Dermis microvascular lymphatic vessel endothelial cell (primary cell): ENCODE results near the gene CLASP1. TPM values are rescaled to one million over a fixed set of nuclear protein-coding genes. Genes with fewer than 3 reads are reported as not detected.
"Not testable (repeated sequence)": the region's sequence is repeated elsewhere in the genome, so short reads cannot be mapped to it uniquely, and the experiment has no call there.

Experiments
- DNase-seq, 2 donors: peaks; one replicate each; pipeline versions ENCODE4 v3.0.0 to v3.0.0-alpha.2; 2010; ENCODE audit warnings: low read depth in 2 of 2
- total RNA-seq: library from RNA; depleted of rRNA; stranded (reverse); fragments of >200 nt; gene quantifications from 2 replicates; pipeline ENCODE4 v1.2.1, GENCODE V29; 2014

CLASP1 gene
- total RNA-seq, 1 donor from 2014 or later: 28.4 TPM

DNA sequence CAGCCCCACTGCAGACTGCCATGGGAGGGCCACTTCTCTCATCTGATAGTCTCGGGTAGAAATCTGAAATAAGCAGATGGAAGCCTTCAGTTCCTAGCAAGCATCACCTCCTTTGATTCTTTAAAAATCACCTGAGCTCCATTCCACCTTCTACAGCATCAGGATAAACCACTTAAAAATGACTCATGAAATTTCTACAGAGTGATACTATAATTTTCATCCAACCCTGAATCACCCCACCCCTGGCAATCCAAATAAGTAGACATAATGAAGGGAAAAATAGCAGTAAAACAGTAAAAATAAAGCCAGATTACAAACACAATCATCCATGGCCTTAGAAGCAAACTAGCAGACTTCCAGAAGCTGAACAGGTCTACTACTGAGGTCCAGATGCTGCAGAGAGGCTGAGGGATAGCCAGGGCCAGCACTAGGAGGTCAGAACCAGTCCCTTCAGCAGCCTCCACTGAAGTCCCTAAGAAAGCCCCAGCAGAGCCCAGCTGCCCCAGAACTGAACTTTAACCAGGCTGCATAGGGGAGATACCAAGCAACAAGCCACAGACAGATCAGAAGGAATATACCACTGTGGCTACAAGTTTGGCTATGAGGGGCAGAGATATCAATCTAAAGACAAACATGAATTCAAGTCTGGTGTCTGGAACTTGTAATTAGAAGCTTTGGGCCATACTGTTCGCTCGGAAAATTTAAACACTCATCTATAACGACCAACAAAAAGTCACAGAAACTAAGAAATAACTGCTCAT is 173.3 kb downstream of the CLASP1 start:
- DNase-seq: no peak

DNA sequence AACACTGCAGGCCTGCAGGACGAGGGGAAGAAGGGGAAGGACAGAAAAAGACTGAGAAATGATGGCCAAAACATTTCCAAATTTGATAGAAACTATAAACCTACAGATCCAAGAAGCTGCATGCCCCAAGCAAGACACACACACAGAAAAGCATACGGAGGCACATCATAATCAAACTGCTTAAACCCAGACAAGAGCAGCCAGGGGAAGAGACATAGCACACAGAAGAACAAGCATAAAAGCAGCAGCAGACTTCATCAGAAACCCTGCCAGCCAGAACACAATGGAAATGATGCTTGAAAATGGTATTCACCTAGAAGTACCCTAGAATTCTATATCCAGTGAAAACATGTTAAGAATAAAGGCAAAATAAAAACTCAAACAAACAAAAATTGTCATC is 175.8 kb downstream of the CLASP1 start:
- DNase-seq: no peak

GRCh38 chr2:121472470-121472993 is 176.7 kb downstream of the CLASP1 start:
- DNase-seq: no peak

- DNase-seq: peak; percentile 30 to 48
These were observed 177.5 kb downstream of the CLASP1 start for GRCh38 chr2:121471532-121472469.

GRCh38 chr2:121470917-121471316 is 178.3 kb downstream of the CLASP1 start:
- DNase-seq: no peak

- no peak for DNase-seq
These were observed 179.9 kb downstream of the CLASP1 start for GRCh38 chr2:121469356-121469755.

DNA sequence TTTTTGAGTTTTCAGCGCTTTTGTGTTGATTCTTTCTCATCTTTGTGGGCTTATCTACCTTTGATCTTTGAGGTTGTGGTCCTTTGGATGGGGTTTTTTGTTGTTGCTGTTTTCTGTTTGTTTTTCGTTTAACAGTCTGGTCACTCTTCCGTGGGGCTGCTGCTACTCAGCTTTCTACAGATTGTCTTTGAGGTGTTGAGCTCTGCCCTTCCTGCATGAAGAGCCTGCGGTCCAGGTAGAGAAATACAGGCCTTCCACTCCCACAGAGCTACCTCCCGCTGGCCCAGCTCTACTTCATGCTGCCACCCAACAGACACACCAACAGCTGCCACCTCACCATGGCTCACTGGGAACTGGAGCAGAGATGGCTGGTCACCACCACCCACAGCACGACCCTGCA is 180.3 kb downstream of the CLASP1 start:
- no peak for DNase-seq

- DNase-seq: no peak
These were observed 190.0 kb downstream of the CLASP1 start for GRCh38 chr2:121459291-121459690.

- no peak for DNase-seq
These were observed 192.9 kb downstream of the CLASP1 start for GRCh38 chr2:121456325-121456724.

DNA sequence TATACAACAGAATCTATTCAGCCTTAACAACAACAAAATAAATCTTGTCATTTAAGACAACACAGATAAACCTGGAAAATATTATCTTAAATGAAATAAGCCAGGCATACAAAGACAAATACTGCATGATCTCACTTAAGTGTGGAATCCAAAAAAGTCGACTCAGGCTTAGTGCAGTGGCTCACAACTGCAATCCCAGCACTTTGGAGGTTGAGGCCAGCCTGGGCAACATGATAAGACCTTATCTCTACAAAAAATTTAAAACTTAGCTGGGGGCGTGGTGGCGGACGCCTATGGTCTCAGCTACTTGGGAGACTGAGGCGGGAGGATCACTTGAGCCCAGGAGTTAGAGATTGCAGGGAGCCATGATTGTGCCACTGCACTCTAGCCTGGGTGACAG is 193.8 kb downstream of the CLASP1 start:
- DNase-seq: no peak

DNA sequence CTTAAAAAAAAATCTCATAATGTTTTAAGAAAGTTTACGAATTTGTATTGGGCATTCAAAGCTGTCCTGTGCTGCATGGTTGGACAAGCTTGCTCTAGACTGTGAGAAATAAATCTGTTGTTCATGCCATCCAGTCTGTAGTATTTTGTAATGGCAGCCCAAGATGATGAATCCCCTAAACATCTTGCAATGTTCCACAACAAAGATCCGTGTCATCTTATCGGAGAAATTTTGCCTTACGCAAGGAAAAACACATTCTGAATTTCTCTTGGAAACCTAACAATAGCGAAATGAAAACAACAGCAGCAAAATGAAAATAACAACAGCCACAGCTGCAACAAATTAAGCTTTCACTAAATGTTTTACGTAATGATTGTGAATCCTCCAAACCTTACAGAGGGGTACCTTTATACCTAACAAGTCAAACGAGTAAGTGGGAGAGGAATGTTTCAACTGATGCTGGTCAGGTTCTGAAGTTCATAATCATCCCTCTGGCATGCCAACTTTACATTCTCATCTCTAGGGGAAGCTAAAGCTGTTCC is 194.6 kb downstream of the CLASP1 start:
- no peak for DNase-seq

DNA sequence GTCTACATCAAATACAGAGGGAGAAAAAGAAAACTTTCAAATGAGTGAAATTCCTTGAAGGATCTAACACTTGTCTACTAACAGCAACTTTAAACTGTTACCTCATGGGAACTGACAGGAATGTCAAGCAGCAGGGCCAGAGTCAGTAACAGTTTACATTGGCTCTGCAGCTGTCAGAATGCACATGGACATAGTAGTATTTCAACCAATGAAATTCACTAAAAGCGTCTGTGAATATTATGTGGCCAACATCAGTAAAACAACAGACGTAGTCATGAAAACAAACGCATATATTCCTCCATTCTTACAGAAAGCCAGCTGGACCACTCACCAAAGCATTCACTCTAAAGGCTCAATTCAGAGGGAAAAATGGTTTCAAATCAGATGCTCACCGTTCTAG is 197.9 kb downstream of the CLASP1 start:
- no peak for DNase-seq

- no peak for DNase-seq
These were observed 199.0 kb downstream of the CLASP1 start for GRCh38 chr2:121450301-121450700.

- DNase-seq: no peak
These were observed 202.5 kb downstream of the CLASP1 start for GRCh38 chr2:121446647-121447241.

DNA sequence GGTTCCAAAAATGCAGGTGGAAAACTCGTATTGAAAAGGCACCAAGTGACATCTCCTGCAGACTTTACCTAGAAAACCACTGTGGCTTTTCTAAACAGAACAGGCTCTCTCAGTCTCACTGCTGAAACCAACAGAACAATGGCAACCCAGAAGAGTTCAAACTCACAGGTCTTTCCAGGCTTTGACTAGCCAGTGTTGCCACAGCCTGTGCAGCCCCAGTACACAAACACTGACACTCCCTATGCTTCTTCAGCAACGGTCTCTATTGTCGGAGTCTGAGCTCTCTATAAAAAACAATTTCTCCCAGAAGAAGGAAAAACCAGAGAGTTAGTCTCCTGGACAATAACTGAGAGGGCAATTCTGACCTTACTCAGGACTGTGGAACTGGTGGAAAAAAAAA is 206.4 kb downstream of the CLASP1 start:
- DNase-seq: no peak

DNA sequence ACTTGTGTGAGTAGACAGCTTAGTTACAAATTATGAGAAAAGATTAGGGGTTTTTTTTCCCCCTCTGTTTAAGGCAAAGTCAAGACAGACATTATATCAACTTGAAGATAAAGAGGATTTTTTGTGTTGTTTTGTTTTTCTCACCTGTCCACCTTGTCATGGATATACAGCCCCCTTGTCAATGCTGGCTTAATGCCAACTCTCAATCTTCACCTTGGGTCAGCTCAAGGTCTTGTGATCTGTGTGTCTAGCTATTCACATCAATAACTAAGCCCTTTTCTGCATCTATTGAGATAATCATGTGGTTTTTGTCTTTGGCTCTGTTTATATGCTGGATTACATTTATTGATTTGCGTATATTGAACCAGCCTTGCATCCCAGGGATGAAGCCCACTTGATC is 211.0 kb downstream of the CLASP1 start:
- DNase-seq: not testable (repeated sequence)

GRCh38 chr2:121436918-121437317 is 212.3 kb downstream of the CLASP1 start:
- DNase-seq: no peak

DNA sequence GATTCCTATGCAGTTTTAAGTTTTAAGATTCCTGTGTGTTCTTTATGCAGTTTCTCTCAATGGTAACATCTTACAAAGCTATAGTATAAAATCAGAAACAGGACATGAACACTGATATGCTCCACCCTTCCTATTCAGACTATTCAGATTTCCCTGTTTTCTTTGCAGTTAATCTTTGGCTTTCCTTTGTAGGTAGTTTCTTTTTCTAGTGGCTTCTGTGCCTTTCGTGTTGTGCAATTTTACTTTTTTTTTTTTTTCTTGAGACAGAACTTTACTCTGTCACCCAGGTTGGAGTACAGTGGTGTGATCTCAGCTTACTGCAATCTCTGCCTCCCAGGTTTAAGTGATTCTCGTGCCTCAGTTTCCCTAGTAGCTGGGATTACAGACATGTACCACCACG is 213.5 kb downstream of the CLASP1 start:
- no peak for DNase-seq

GRCh38 chr2:121431214-121431613 is 218.0 kb downstream of the CLASP1 start:
- no peak for DNase-seq

- DNase-seq: no peak
These were observed 219.2 kb downstream of the CLASP1 start for GRCh38 chr2:121429927-121430520.
